Esophagus muscularis mucosa (tissue), 4 donors: ENCODE data around the gene UBE4A. TPM values are rescaled to one million over a fixed set of nuclear protein-coding genes. Genes with fewer than 3 reads are reported as not detected.
A peak's percentile ranks its signal among the peaks of the same experiment; 100 is the strongest.

ENCODE experiments used
- DNase-seq: peaks from one replicate; pipeline ENCODE4 v3.0.0-alpha.2; 2017; ENCODE audit errors: extremely low spot score
- H3K27ac ChIP-seq, 4 donors: fragments of 200-600 bp; sonication (generic); replicated peaks in 1 of 4; 1 replicate in 3 of 4; 2 replicates in 1 of 4; pipeline ENCODE4 v1.5.1; 2016 to 2019; ENCODE audit warnings: mild to moderate bottlenecking in 1 of 4
- H3K27me3 ChIP-seq, 4 donors: fragments of 200-600 bp; sonication (generic); one replicate each; pipeline versions ENCODE4 v1.5.1 to v1.6.0; 2016 to 2019
- H3K36me3 ChIP-seq, 4 donors: fragments of 200-600 bp; sonication (generic); one replicate each; pipeline ENCODE4 v1.5.1; 2016 to 2019
- H3K4me1 ChIP-seq, 4 donors: fragments of 200-600 bp; sonication (generic); one replicate each; pipeline ENCODE4 v1.5.1; 2016 to 2019
- H3K4me3 ChIP-seq, 4 donors: fragments of 200-600 bp; sonication (generic); 1 replicate in 2 of 4; 2 replicates in 2 of 4; pipeline ENCODE4 v1.5.1; 2016 to 2019; ENCODE audit warnings: mild to moderate bottlenecking in 4 of 4, moderate library complexity in 1 of 4
- H3K9me3 ChIP-seq, 4 donors: fragments of 200-600 bp; sonication (generic); 1 replicate in 3 of 4; 2 replicates in 1 of 4; pipeline ENCODE4 v1.5.1; 2016 to 2019
- CTCF ChIP-seq, 3 experiments: fragments of 200-600 bp in 2 of 3; fragments of 450-650 bp in 1 of 3; sonication (generic) in 2 of 3; IDR thresholded peaks; one replicate each; pipeline ENCODE4 v1.5.1; 2017 to 2019; ENCODE audit warnings: antibody characterized with exemption in 3 of 3, mild to moderate bottlenecking in 2 of 3, moderate library complexity in 1 of 3
- EP300 ChIP-seq: sonication (generic); formaldehyde crosslinking; IDR thresholded peaks from one replicate; pipeline ENCODE4 v1.6.1; 2017; ENCODE audit warnings: antibody characterized with exemption
- POLR2A ChIP-seq: fragments of 450-650 bp; IDR thresholded peaks from one replicate; pipeline ENCODE4 v1.6.1; 2017; ENCODE audit warnings: antibody characterized with exemption, moderate library complexity, mild to moderate bottlenecking, low read depth
- POLR2AphosphoS5 ChIP-seq, 2 donors: sonication (generic); formaldehyde crosslinking; IDR thresholded peaks; one replicate each; pipeline ENCODE4 v1.6.1; 2017; ENCODE audit warnings: antibody characterized with exemption in 2 of 2
- whole genome bisulfite sequencing: methylation state at CpG from one replicate; pipeline ENCODE4 v1.1.5; 2018; 5-methylcytosine and 5-hydroxymethylcytosine counted together
- intact Hi-C: fragments of 100-400 bp; cut with DNase I; formaldehyde crosslinking; loops from one replicate; pipeline ENCODE4 v1.15.1; 2023
- total RNA-seq, 4 donors: library from RNA; depleted of rRNA; stranded (reverse); fragments of >200 nt; gene quantifications; one replicate each; pipeline versions ENCODE4 v1.1.0 to v1.2.1, GENCODE V29; 2016

UBE4A gene
- total RNA-seq, 4 donors from 2014 or later: 32.0 to 40.8 (median 36.6) TPM

- H3K27me3 ChIP-seq: no peaks in the 10 kb centered on the region
- TF ChIP-seq CTCF (IDR thresholded peaks at IDR 0.05) (peak in 1 of 3 experiments; percentile 88), POLR2AphosphoS5 (IDR thresholded peaks at IDR 0.05) (peak in 1 of 2 donors; percentile 48), EP300 (no peak), POLR2A (no peak)
- DNase-seq: peak; percentile 98
- peaks cover 45 to 57% (median 53%) of the 10 kb centered on the region in 4 donors for H3K4me1 ChIP-seq
- H3K4me3 ChIP-seq: peak within 1 kb of the TSS; percentile 92 to 99 (median 96)
- peak within 1 kb of the TSS; percentile 93 to 96 (median 94) for H3K27ac ChIP-seq
- H3K9me3 ChIP-seq: no peaks in the 10 kb centered on the region
- intact Hi-C loops: loop anchor here (5.0 kb wide), 1 partner anchor 34 kb away; the partner anchor contains the start of gene ATP5MG
- 0% methylated on average over 33 of the region's 83 CpGs for WGBS
- no peaks in the 10 kb centered on the region for H3K36me3 ChIP-seq
Measured at GRCh38 chr11:118435893-118436624, 76.7 kb downstream of the UBE4A start, which contains the start of gene KMT2A. TSS of gene KMT2A (plus strand) at chr11:118436492. CDS start at chr11:118436513, 21 bp downstream.

GRCh38 chr11:118436639-118437207, 77.3 kb downstream of the UBE4A start:
- H3K27me3 ChIP-seq: no peaks in the 10 kb centered on the region
- H3K4me1 ChIP-seq: peaks cover 52 to 64% (median 60%) of the 10 kb centered on the region in 4 donors
- TF ChIP-seq POLR2A (no peak), POLR2AphosphoS5 (IDR thresholded peaks at IDR 0.05) (no peak), CTCF (IDR thresholded peaks at IDR 0.05) (no peak), EP300 (no peak)
- 0% methylated on average over 1 of the region's 55 CpGs for WGBS
- no peaks in the 10 kb centered on the region for H3K9me3 ChIP-seq
- peak overlapping the region; percentile 93 to 96 (median 94) for H3K27ac ChIP-seq
- no peaks in the 10 kb centered on the region for H3K36me3 ChIP-seq
- intact Hi-C loops: loop anchor here (5.0 kb wide), 1 partner anchor 34 kb away; the partner anchor contains the start of gene ATP5MG
- H3K4me3 ChIP-seq: peak overlapping the region; percentile 92 to 99 (median 96)
- DNase-seq: no peak

GRCh38 chr11:118437208-118438125, 78.1 kb downstream of the UBE4A start:
- no peak for DNase-seq
- under 1% methylated on average over 27 of the region's 28 CpGs for WGBS
- intact Hi-C loops: loop anchor here (5.0 kb wide), 1 partner anchor 35 kb away; the partner anchor contains the start of gene ATP5MG

GRCh38 chr11:118438314-118438931, 79.0 kb downstream of the UBE4A start:
- WGBS: 1% methylated on average over 14 of the region's 14 CpGs
- no peaks in the 10 kb centered on the region for H3K27me3 ChIP-seq
- H3K9me3 ChIP-seq: no peaks in the 10 kb centered on the region
- H3K36me3 ChIP-seq: no peaks in the 10 kb centered on the region
- peak overlapping the region; percentile 92 to 99 (median 96) for H3K4me3 ChIP-seq
- TF ChIP-seq POLR2A (no peak), POLR2AphosphoS5 (IDR thresholded peaks at IDR 0.05) (peak in 1 of 2 donors; percentile 61)
- intact Hi-C loops: loop anchor here (5.0 kb wide), 1 partner anchor 36 kb away; the partner anchor contains the start of gene ATP5MG
- H3K27ac ChIP-seq: peak overlapping the region; percentile 93 to 96 (median 94)
- H3K4me1 ChIP-seq: peaks cover 58 to 81% (median 77%) of the 10 kb centered on the region in 4 donors
- DNase-seq: no peak

More at GRCh38 chr11:118437208-118438125, 78.1 kb downstream of the UBE4A start:
- no peaks in the 10 kb centered on the region for H3K27me3 ChIP-seq
- no peaks in the 10 kb centered on the region for H3K9me3 ChIP-seq
- H3K4me1 ChIP-seq: peaks cover 58 to 71% (median 67%) of the 10 kb centered on the region in 4 donors
- peak overlapping the region; percentile 92 to 99 (median 96) for H3K4me3 ChIP-seq
- peak overlapping the region; percentile 93 to 96 (median 94) for H3K27ac ChIP-seq
- no peaks in the 10 kb centered on the region for H3K36me3 ChIP-seq
- TF ChIP-seq POLR2AphosphoS5 (IDR thresholded peaks at IDR 0.05) (peak in 1 of 2 donors; percentile 4), POLR2A (no peak)

- Histone ChIP-seq H3K4me1 (peaks cover 50 to 80% (median 73%) of the 10 kb centered on the region in 4 donors), H3K4me3 (no peak overlapping the region), H3K36me3 (no peaks in the 10 kb centered on the region), H3K9me3 (no peaks in the 10 kb centered on the region), H3K27ac (no peak overlapping the region), H3K27me3 (no peaks in the 10 kb centered on the region)
- intact Hi-C loops: loop anchor here (5.0 kb wide), 1 partner anchor 37 kb away; the partner anchor contains the start of gene ATP5MG
- TF ChIP-seq EP300: no peak
- TF ChIP-seq POLR2AphosphoS5 (IDR thresholded peaks at IDR 0.05): no peak
- no peak for TF ChIP-seq CTCF (IDR thresholded peaks at IDR 0.05)
- TF ChIP-seq POLR2A: no peak
- no peak for DNase-seq
Measured at GRCh38 chr11:118439646-118440045, 80.2 kb downstream of the UBE4A start.
